Vagina (tissue), 2 donors: Measurements from ENCODE around the gene P4HTM.

ENCODE experiments used
- CTCF ChIP-seq, 3 experiments: fragments of 450-650 bp in 2 of 3; fragments of 200-600 bp in 1 of 3; sonication (generic) in 1 of 3; IDR thresholded peaks; one replicate each; pipeline ENCODE4 v1.5.1; 2017 to 2019; ENCODE audit warnings: antibody characterized with exemption in 3 of 3, mild to moderate bottlenecking in 2 of 3, moderate library complexity in 2 of 3
- POLR2A ChIP-seq, 2 donors: fragments of 450-650 bp; IDR thresholded peaks; one replicate each; pipeline ENCODE4 v1.6.1; 2017; ENCODE audit warnings: antibody characterized with exemption in 2 of 2, mild to moderate bottlenecking in 2 of 2, moderate library complexity in 2 of 2
- POLR2AphosphoS5 ChIP-seq, 2 donors: sonication (generic); formaldehyde crosslinking; IDR thresholded peaks; one replicate each; pipeline ENCODE4 v1.9.0; 2017; ENCODE audit warnings: antibody characterized with exemption in 2 of 2, mild to moderate bottlenecking in 2 of 2, low read depth in 1 of 2; ENCODE audit not compliant: insufficient read depth in 1 of 2

GRCh38 chr3:48993834-48994233 lies 3.8 kb downstream of the P4HTM start:
- no peak for TF ChIP-seq CTCF (IDR thresholded peaks at IDR 0.05)
- TF ChIP-seq POLR2A (IDR thresholded peaks at IDR 0.05), result no peak
- no peak for TF ChIP-seq POLR2AphosphoS5 (IDR thresholded peaks at IDR 0.05; ENCODE audit: insufficient read depth in 1 of 2, low read depth in 1 of 2)
